ENCODE results near the gene EXOC5.
"Not testable (repeated sequence)": the region's sequence is repeated elsewhere in the genome, so short reads cannot be mapped to it uniquely, and the experiment has no call there.

EXOC5 gene

DNA sequence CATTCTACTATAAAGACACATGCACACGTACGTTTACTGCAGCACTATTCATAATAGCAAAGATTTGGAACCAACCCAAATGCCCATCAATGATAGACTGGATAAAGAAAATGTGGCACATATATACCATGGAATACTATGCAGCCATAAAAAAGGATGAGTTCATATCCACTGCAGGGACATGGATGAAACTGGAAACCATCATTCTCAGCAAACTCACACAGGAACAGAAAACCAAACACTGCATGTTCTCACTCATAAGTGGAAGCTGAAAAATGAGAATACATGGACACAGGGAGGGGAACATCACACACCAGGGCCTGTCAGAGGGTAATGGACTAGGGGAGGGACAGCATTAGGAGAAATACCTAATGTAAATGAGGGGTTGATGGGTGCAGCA is 10.5 kb downstream of the EXOC5 start:
- DNase-seq, result not testable (repeated sequence)

DNA sequence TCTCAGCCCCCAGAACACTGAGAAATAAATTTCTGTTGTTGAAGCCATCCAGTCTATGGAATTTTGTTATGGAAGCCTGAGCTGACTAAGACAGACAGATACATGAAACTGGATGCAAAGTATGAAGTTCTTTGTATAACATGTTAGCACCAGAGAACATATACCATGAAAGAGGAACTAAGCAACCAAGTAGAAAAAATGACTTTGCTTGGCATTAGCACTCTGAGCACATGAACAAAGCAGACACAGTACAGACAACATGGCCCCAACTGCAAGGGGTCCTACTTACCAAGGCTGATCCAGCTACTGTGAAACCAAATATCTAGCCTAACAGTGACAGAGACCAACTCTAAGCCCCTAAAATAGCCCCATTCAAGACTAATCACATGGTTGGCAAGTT is 13.8 kb downstream of the EXOC5 start:
- DNase-seq, result no peak

DNA sequence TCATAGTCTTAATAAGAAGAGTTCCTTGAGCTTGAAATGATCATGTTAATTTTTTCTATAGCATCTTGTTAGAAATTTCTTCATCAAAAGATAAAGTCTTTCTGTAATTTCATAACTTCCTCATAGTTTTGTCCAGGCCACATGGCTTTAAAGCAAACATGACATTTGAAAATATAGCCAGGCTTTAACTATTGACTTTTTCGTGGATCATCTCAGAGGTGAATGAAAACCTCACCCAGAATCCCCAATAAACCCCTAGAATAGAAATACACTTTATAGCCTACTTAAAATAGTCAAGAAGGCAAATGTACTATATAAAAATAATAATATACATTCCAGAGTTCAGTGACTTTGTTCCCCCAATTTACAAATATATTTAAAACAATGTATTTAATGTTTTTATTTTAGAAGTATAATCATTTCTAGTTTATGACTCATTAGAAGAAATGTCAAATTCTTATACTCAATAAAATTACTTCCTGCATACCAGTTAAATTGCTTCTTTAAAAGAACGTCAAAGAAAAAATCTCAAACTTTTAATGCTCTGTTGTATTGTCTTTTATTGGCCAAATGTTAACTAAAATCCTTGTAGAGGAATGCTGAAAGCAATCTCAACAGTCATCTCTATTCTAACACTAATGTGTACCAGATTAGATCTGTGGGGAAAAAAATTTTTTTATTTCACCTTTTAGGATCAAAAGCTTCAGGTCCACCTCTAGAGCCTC is 21.6 kb downstream of the EXOC5 start:
- DNase-seq, result no peak

DNA sequence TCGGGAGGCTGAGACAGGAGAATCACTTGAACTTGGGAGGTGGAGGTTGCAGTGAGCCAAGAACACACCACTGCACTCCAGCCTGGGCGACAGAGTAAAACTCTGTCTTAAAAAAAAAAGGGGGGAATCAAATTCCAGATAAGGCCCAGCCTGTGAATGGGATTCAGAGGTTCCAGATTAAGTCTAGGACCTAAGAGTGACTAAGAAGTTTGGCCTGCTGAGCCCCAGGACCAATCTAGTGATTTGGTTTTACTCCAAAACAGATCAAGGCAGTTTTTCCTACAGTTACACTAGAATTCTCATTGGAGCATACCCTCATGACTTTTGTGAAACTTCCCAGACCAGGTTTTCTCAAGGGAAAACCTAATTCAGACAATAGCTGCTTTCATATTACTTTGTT is 22.8 kb downstream of the EXOC5 start:
- no peak for DNase-seq

DNA sequence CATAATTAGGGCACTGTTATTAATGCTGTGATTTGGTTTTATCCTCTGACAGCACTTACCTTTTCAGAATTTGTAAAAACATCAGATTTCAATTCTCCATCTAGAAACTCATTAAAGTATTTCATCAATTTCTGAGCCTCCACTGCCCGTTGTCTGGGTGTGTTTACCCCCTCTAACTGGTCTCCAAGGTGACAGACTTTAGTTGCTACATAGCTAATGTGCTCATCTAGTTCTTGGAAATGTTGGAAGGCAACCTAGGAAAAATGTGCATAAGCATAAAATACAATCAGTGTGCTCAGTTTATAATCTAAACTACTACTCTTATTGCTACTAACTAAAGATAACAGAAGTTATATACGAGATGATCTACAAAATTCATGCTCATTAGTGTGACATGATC is 24.6 kb downstream of the EXOC5 start:
- no peak for DNase-seq

DNA sequence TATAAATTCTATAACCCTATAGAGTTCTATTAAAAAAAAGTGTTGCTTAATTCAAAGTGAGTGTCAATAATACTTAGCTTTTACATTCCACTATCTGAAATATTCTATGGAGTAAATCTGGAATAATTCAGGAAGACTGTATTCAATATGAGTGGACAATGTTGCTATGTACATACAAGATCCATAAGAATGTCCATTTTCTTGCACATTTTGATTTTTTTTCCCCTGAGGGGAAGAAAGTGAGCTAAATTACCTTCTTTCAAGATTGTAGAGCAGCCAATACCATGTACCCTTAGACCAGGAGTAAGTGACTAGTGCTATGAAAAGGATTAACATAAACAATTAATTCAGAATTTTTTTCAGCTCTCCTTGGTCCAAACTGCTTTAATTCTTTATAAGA is 25.4 kb downstream of the EXOC5 start:
- DNase-seq, result no peak

DNA sequence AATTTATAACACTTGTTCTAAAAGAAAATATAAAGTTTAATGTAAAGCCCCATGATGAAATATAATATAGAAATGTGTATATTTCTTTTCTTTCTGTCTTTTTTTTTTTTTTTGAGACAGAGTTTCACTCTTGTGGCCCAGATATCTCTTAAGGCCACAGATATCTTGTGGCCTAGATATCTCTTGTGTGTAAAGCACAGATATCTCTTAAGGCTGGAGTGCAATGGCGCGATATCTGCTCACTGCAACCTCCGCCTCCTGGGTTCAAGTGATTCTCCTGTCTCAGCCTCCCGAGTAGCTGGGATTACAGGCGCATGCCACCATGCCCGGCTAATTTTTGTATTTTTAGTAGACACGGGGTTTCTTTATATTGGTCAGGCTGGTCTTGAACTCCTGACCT is 28.6 kb downstream of the EXOC5 start:
- DNase-seq, result not testable (repeated sequence)

DNA sequence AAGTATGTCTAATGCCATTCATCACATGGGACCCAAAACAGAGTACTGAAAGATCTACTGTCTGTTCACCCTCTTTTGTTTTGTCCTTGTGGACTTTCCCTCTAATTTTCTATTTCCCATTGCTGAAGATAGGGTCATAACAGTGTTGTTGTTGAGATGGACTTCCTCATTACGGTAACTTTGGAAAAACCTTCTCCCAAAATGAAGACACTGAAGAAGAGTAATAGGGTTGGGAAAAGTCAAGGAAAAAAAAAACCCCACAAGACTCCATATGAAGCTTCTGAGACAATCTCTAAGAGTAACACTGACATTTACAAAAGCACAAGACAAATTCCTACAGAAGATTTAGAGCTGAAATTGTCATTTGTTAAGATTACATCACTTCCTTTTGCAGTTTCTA is 36.7 kb downstream of the EXOC5 start:
- DNase-seq, result no peak

DNA sequence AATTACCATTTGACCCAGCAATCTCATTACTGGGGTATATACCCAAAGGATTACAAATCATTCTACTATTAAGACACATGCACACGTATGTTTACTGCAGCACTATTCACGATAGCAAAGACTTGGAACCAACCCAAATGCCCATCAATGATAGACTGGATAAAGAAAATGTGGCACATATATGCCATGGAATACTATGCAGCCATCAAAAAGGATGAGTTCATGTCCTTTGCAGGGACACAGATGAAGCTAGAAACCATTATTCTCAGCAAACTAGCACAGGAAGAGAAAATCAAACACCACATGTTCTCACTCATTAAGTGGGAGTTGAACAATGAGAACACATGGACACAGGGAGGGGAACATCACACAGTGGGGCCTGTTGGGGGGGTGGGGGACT is 40.4 kb downstream of the EXOC5 start:
- not testable (repeated sequence) for DNase-seq

DNA sequence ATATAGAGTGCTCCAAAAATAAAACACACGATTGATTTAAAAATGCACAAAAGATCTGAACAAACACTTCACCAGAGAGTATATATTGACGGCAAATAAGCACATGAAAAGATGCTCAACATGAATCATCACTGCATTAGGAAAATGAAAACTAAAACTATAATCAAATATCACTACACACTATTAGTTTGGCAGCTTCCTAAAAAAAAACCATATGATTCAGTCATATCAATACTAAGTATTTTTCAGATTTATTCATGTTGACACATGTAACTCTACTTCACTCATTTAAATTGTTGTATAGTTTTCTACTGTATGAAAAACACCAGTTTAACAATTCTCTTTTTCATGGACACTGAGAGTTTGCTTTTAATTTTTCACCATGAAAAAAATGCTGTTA is 41.6 kb downstream of the EXOC5 start:
- DNase-seq, result no peak

DNA sequence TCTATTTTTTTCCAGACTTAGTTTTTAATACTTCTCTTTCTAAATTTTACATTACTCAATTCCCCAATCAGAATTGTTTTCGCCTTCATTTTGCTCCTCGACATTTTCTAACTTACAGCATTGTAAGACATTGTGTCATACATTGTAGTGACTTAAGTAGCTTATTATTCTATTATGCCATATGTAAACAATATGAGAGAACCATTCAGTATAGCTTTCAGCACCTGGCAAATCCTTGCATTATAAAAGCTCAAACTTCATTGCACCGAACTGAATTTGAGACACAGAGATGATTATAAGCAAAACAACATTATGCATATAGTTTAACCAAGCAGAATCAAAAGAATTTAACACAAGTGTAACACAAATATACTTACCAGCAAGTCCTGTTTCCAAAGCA is 46.8 kb downstream of the EXOC5 start:
- DNase-seq, result no peak

DNA sequence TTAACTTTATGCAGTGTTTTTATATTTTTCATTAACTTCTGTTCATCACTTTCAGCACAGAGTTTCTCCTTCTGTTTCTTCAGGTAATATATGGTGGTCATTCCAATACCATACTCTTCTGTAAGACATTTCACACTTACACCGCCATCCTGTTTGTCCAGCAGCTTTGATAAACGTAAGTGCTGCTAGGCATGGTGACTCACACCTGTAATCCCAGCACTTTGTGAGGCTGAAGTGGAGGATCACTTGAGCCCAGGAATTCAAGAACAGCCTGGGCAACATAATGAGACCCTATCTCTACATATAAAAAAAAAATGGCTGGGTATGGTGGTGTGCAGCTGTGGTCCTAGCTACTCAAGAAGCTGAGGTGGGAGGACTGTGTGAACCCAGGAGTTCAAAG is 55.8 kb downstream of the EXOC5 start:
- no peak for DNase-seq

DNA sequence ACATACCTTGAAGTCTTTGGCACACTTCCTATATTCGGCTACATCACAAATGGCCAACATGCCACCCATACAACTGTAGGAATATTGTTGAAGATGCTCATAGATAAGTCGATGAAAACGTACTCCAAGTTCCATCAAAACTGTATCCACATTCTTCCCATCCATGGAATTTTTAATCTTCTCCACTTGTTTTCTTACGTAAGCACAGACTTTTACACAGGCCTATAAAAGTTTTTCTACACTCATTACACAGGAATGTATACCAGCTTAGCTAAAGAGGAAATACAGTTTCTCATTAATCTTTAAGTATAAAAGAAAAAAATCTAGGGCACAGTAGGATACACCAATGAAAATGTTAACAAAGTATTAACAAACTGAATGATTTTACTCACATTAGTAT is 59.1 kb downstream of the EXOC5 start:
- no peak for DNase-seq

DNA sequence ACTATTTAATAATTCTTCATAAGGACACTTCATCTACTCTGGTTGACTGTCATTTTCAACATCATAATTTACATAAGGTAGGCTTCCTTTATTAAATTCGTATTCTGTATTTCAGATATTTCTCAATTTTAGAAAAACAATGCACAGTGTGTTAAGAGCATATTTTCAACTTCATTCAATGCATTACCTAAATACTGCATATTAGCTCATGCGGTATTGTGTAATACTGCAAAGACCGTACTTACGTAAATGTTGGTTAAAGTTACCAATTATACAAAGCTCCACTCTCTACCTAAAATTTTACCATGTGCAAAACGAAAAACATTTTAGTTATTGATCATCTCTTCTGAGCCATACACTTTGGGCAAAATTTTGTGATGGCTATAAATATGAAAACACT is 62.8 kb downstream of the EXOC5 start:
- DNase-seq, result no peak

DNA sequence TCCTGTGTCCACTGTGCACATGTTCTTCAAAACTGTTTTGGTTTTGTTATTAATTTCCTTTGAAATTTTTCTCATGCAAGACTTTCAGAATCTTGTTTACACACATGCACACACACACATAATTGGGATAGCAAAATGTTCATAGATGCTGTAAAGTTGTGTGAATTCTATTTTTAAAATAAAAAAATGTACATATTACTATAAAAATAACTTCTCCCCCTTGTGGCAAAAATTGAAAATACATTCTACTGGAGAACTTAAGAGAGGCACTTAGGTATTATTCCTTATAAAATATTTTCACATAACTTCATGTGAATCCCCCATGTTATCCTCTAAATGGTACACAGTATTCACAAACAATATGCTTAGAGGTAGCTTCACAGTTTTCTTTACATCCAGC is 66.0 kb downstream of the EXOC5 start:
- not testable (repeated sequence) for DNase-seq

DNA sequence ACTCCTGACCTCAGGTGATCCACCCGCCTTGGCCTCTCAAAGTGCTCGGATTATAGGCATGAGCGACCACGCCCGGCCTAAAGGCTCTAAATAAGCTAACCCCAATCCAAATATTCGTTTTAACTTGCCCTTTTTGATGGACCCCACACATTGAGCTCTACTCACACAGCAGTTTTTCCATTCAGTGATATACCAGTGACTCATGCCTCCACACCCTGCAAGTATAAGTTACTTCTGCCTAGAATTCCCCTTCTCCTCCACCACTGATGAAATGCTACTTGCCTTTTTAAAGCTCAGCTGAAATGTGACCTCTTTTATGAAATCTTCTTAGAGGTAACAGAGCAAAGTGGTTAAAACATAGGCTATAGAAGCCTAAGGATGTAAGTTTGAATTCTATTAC is 68.8 kb downstream of the EXOC5 start:
- no peak for DNase-seq

DNA sequence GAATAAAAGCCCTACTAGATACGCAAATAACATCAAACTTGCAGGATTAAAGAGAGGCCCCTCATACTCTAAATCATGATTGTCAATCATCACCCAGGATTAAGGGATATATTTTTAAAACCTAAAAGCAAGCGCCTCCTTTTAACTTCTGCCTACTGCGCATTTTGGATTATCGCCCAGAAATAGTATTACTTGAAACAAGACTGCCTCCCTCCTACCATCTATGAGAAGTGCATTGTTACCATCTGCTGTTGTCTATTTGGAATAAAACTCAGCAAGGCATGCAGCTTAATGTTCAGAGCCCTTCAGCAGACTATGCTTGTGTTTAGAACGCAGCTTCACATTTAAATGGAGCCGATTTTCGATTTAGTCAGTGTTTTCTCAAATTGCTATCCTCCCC is 79.6 kb downstream of the EXOC5 start:
- no peak for DNase-seq

DNA sequence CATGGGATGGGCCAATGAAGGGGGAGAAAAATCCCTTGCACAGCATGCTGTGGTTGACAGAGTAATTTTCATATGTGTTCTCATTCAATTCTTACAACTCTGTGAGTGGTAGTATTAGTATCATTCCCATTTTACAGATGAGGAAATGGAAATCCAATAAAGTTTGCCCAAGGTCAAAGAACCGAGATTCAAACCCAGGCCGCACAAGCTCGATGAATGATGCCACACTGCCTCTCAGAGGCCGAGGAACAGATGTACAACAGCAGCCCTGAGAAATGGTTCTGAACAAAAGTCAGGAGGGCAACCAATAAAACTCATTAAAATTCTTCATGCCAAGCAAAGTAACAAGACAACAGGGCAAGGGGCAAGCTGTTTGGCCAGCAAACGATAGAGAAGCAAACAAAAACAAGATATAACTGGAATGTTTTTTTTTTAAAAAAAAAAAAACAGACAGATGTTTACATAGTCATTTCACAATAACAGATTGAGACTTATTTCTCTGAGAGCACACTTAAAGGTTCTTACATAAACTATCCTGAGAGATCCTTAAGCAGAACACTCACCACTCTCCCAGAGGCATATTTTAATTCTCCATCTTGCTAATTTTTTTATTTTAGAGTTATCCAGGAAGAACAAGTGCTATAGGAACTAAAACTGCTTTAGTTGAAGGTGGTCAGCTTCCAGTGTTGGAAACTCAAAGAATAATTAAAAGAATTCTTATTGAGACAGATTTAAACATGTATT is 85.8 kb downstream of the EXOC5 start:
- DNase-seq, result no peak

DNA sequence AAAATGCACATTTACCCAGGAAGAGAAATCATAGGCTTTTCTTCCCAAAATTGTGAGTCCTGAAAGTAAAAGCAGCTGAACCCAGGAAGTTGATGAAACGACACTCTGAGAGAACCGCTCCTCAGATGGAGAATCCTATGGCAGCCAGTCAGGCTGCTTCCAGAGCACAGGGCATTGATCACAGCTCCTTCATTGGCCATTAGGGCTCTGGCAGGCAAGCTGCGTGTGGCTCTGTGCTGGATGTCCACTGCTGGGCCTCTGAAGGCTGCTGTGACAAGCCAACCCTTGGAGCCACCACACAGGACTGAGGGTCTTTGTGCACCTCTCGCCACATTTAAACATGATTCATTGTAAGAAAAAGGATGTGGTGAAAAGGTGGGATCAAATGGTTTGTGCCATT is 89.4 kb downstream of the EXOC5 start:
- DNase-seq, result no peak

DNA sequence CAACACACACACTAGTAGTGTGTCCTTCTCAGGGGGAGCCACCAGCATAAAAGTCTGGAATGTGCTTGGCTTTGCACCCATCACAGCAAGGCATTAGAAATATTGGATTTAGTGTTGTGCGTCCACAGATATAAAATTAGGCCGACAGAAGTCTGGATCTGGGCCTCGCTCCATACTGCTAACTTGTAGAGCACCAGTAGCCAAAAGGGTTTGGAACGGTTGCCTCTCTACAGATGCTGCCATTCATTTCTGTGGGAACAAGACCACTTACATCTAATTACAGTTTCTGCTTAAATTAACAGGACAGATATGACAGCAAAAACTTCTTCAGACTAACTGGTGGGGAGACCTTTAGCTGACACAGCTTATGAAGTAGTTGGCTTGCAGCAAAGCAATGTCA is 94.2 kb downstream of the EXOC5 start:
- DNase-seq, result no peak

DNA sequence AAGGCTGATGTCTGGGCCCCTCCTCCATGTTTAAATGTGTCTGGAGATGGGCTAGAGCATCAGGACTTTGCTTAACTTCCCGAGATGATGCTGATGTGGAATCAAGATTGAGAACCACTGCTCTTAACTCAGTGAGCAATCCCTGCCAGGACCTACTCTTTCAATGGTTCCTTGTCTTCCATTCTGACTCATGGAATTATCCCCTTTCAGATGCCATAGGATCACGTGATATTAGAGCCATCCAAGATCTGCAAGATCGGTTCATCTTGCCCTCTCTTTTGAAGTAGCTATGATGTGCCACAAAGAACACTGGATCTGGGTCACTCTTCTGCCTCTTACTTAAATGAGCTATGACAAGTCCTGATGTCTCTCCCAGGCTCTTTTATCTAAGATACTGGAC is 96.8 kb downstream of the EXOC5 start:
- no peak for DNase-seq

DNA sequence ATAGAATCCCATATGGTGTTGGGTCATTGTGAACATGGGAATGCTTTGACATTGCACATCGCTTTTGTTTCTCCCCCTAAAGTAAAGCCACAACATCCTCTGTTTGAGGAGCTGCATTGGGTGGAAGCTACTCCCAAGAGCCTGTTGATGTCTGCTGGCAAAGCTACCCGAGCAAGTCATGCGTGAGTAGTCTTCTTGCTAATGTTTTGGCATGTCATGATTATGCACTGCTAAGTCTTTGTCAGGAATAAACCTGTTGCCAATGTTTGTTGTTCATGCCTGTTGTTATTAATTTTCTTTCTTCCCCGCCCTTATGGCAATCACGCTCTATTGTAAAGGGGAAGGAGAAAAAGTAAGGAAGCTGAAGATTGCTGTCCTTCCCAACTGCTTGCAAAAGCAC is 97.3 kb downstream of the EXOC5 start:
- DNase-seq, result no peak

DNA sequence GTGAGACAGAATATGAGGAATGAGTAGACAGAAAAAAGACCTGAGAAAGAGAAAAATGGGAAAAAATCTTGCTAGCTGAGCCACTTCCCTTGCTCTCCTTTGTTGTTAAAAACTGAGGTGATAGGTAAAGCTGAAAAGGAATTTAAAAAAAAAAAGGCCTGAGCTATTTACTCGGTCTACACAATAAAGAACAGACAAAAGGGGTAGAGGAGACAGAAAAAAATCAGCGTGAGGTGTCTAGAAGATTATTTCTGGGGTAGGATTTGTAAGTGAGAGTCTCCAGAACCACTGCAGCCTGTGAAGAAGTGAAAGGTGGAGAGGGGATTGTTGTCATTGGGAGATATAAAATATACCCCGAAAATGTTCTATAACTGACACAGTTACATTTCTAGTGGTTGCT is 98.8 kb downstream of the EXOC5 start:
- no peak for DNase-seq

DNA sequence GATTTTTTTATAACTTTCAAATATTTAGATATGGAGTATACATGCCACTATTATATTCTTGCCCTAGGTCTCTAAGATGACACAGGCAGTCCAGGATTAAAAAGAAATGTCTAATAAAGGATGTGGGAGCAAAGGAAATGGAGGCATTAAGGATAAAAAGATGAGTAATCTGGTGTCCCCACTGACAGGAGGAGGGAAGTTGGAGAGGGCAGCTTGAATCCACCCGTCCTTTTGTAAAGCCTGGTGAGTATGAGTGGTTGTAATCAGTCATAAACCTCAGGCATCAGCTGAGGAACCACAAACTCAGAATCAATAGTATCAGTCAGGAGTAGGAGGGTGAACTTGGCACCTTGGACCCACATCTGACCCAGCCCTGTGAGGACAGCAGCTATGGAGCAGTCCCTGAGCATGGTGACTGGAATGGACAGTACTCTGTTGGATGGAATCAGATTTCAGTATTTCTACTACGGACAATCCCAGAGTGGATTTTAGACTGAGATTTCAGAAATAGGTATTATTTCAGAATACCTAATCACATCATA is 100.5 kb downstream of the EXOC5 start:
- DNase-seq, result no peak

Data from femur (tissue), 1 donor.